Measurements from ENCODE around the gene POLR3A. TPM values are rescaled to one million over a fixed set of nuclear protein-coding genes. Genes with fewer than 3 reads are reported as not detected.
"Not testable (repeated sequence)": the region's sequence is repeated elsewhere in the genome, so short reads cannot be mapped to it uniquely, and the experiment has no call there.

POLR3A gene
- total RNA-seq: 10 to 100 TPM; 17.7 to 20.8 TPM

GRCh38 chr10:78029269-78030226 lies at the start of gene POLR3A:
POLR3A (minus strand) TSS chr10:78029515; CDS start chr10:78029407, 108 bp downstream.
- peak within 1 kb of the TSS; percentile 94 for H3K27ac Mint-ChIP-seq
- no peaks in the 10 kb centered on the region for H3K27me3 Mint-ChIP-seq
- peaks cover 31% of the 10 kb centered on the region for H3K4me1 Mint-ChIP-seq
- CTCF ChIA-PET: interaction anchor here (0.6 to 1.9 kb wide), 8 partner anchors 9 to 624 kb away, joined by 3 to 8 read pairs (median 4); partner anchors contain the start of gene DLG5
- peak within 1 kb of the TSS; percentile 95 for H3K4me3 Mint-ChIP-seq
- H3K36me3 Mint-ChIP-seq: peaks cover 19% of the 10 kb centered on the region
- ATAC-seq (peak; percentile 61), DNase-seq (peak; percentile 95)
- no peaks in the 10 kb centered on the region for H3K9me3 Mint-ChIP-seq (ENCODE audit: low read depth)

GRCh38 chr10:78078539-78079330 lies 49.4 kb upstream of the POLR3A start:
- Mint-ChIP-seq H3K27me3 (peaks cover 2% of the 10 kb centered on the region), H3K27ac (no peak overlapping the region), H3K36me3 (no peaks in the 10 kb centered on the region), H3K4me1 (no peaks in the 10 kb centered on the region), H3K4me3 (no peak overlapping the region), H3K9me3 (ENCODE audit: low read depth) (no peaks in the 10 kb centered on the region)
- DNase-seq: no peak
- CTCF ChIA-PET: no interaction called here
- no peak for ATAC-seq

- H3K4me1 Mint-ChIP-seq; H3K4me3 Mint-ChIP-seq; H3K27ac Mint-ChIP-seq; H3K36me3 Mint-ChIP-seq; CTCF ChIA-PET; H3K9me3 Mint-ChIP-seq (ENCODE audit: low read depth); H3K27me3 Mint-ChIP-seq; DNase-seq; ATAC-seq: not testable (repeated sequence)
Observed at GRCh38 chr10:78075806-78076205, 46.5 kb upstream of the POLR3A start.

GRCh38 chr10:78072504-78072903 lies 43.2 kb upstream of the POLR3A start:
- Mint-ChIP-seq H3K27ac (no peak overlapping the region), H3K4me3 (no peak overlapping the region), H3K9me3 (ENCODE audit: low read depth) (no peaks in the 10 kb centered on the region), H3K4me1 (no peaks in the 10 kb centered on the region), H3K36me3 (no peaks in the 10 kb centered on the region), H3K27me3 (no peaks in the 10 kb centered on the region)
- DNase-seq (no peak), ATAC-seq (no peak)
- CTCF ChIA-PET: no interaction called here

- CTCF ChIA-PET: no interaction called here
- ATAC-seq: no peak
Observed at GRCh38 chr10:78071857-78072179, 42.5 kb upstream of the POLR3A start.

GRCh38 chr10:78071140-78071856 lies 42.0 kb upstream of the POLR3A start:
- ATAC-seq (no peak), DNase-seq (no peak)
- H3K4me1 Mint-ChIP-seq: peaks cover 4% of the 10 kb centered on the region
- H3K36me3 Mint-ChIP-seq: no peaks in the 10 kb centered on the region
- no peaks in the 10 kb centered on the region for H3K27me3 Mint-ChIP-seq
- H3K27ac Mint-ChIP-seq: no peak overlapping the region
- no peaks in the 10 kb centered on the region for H3K9me3 Mint-ChIP-seq (ENCODE audit: low read depth)
- no peak overlapping the region for H3K4me3 Mint-ChIP-seq
- CTCF ChIA-PET: no interaction called here

More at GRCh38 chr10:78071857-78072179, 42.5 kb upstream of the POLR3A start:
- no peak for DNase-seq
- Mint-ChIP-seq H3K27me3 (no peaks in the 10 kb centered on the region), H3K4me3 (no peak overlapping the region), H3K4me1 (peaks cover 2% of the 10 kb centered on the region), H3K27ac (no peak overlapping the region), H3K36me3 (no peaks in the 10 kb centered on the region), H3K9me3 (ENCODE audit: low read depth) (no peaks in the 10 kb centered on the region)

GRCh38 chr10:78070726-78071125 lies 41.4 kb upstream of the POLR3A start:
- H3K4me3 Mint-ChIP-seq: no peak overlapping the region
- no peak overlapping the region for H3K27ac Mint-ChIP-seq
- DNase-seq (no peak), ATAC-seq (no peak)
- CTCF ChIA-PET: no interaction called here
- H3K9me3 Mint-ChIP-seq (ENCODE audit: low read depth): no peaks in the 10 kb centered on the region
- peaks cover 9% of the 10 kb centered on the region for H3K4me1 Mint-ChIP-seq
- H3K36me3 Mint-ChIP-seq: no peaks in the 10 kb centered on the region
- H3K27me3 Mint-ChIP-seq: no peaks in the 10 kb centered on the region

GRCh38 chr10:78070064-78070463 lies 40.7 kb upstream of the POLR3A start:
- H3K27me3 Mint-ChIP-seq; H3K36me3 Mint-ChIP-seq; CTCF ChIA-PET; DNase-seq; H3K9me3 Mint-ChIP-seq (ENCODE audit: low read depth); H3K4me1 Mint-ChIP-seq; ATAC-seq; H3K27ac Mint-ChIP-seq; H3K4me3 Mint-ChIP-seq: not testable (repeated sequence)

- ATAC-seq (no peak), DNase-seq (no peak)
- H3K27me3 Mint-ChIP-seq: no peaks in the 10 kb centered on the region
- no peaks in the 10 kb centered on the region for H3K9me3 Mint-ChIP-seq (ENCODE audit: low read depth)
- CTCF ChIA-PET: no interaction called here
- H3K27ac Mint-ChIP-seq: no peak overlapping the region
- H3K4me3 Mint-ChIP-seq: no peak overlapping the region
- no peaks in the 10 kb centered on the region for H3K36me3 Mint-ChIP-seq
- H3K4me1 Mint-ChIP-seq: peaks cover 10% of the 10 kb centered on the region
Observed at GRCh38 chr10:78069151-78069550, 39.8 kb upstream of the POLR3A start.

- CTCF ChIA-PET: interaction anchor here (0.8 kb wide), 1 partner anchor 19 kb away, joined by 4 read pairs; no protein-coding TSS in a partner anchor
- Mint-ChIP-seq H3K4me3 (no peak overlapping the region), H3K9me3 (ENCODE audit: low read depth) (no peaks in the 10 kb centered on the region), H3K4me1 (peaks cover 24% of the 10 kb centered on the region), H3K27ac (no peak overlapping the region), H3K27me3 (no peaks in the 10 kb centered on the region), H3K36me3 (no peaks in the 10 kb centered on the region)
- ATAC-seq (no peak), DNase-seq (no peak)
Observed at GRCh38 chr10:78066728-78067430, 37.6 kb upstream of the POLR3A start.

GRCh38 chr10:78066012-78066411 lies 36.7 kb upstream of the POLR3A start:
- Mint-ChIP-seq H3K36me3 (no peaks in the 10 kb centered on the region), H3K4me1 (peaks cover 33% of the 10 kb centered on the region), H3K9me3 (ENCODE audit: low read depth) (no peaks in the 10 kb centered on the region), H3K4me3 (no peak overlapping the region), H3K27ac (no peak overlapping the region), H3K27me3 (no peaks in the 10 kb centered on the region)
- ATAC-seq: no peak
- CTCF ChIA-PET: interaction anchor here (0.8 kb wide), 1 partner anchor 19 kb away, joined by 4 read pairs; no protein-coding TSS in a partner anchor
- DNase-seq: no peak

- Mint-ChIP-seq H3K4me1 (peaks cover 33% of the 10 kb centered on the region), H3K27ac (no peak overlapping the region), H3K9me3 (ENCODE audit: low read depth) (no peaks in the 10 kb centered on the region), H3K4me3 (no peak overlapping the region), H3K36me3 (no peaks in the 10 kb centered on the region), H3K27me3 (no peaks in the 10 kb centered on the region)
- DNase-seq (no peak), ATAC-seq (no peak)
- CTCF ChIA-PET: interaction anchor here (0.6 kb wide), 1 partner anchor 75 kb away, joined by 3 read pairs; no protein-coding TSS in a partner anchor
Observed at GRCh38 chr10:78065611-78066010, 36.3 kb upstream of the POLR3A start.
